Psoas muscle (tissue), 8 donors: ENCODE measurements around the gene FXYD7. TPM values are rescaled to one million over a fixed set of nuclear protein-coding genes. Genes with fewer than 3 reads are reported as not detected.

Experiments
- ATAC-seq, 4 donors: fragments of 200-7000 bp; cut with Tn5 transposase; one replicate each; pipeline ENCODE4 v1.9.1; 2020; ENCODE audit warnings: moderate library complexity in 3 of 4, mild to moderate bottlenecking in 2 of 4
- DNase-seq, 2 donors: peaks; one replicate each; pipeline ENCODE4 v3.0.0-alpha.2; 2020
- H3K27ac ChIP-seq: fragments of 200-600 bp; one replicate; pipeline ENCODE4 v1.8.0; 2022
- H3K27me3 ChIP-seq, 3 donors: fragments of 200-600 bp in 1 of 3; one replicate each; pipeline versions ENCODE4 v1.6.1 to v1.8.0; 2013 to 2022; ENCODE audit warnings: low read length in 2 of 3, mild to moderate bottlenecking in 2 of 3, moderate library complexity in 1 of 3; ENCODE audit not compliant: insufficient read depth in 3 of 3
- H3K36me3 ChIP-seq, 2 donors: fragments of 200-600 bp in 1 of 2; one replicate each; pipeline versions ENCODE4 v1.6.1 to v1.8.0; 2013 to 2022; ENCODE audit warnings: low read depth in 1 of 2, mild to moderate bottlenecking in 1 of 2, moderate library complexity in 1 of 2; ENCODE audit not compliant: insufficient read depth in 1 of 2
- H3K4me1 ChIP-seq: fragments of 200-600 bp; one replicate; pipeline ENCODE4 v1.8.0; 2022
- H3K4me3 ChIP-seq: fragments of 200-600 bp; one replicate; pipeline ENCODE4 v1.8.0; 2022; ENCODE audit warnings: mild to moderate bottlenecking
- H3K9me3 ChIP-seq: fragments of 200-600 bp; one replicate; pipeline ENCODE4 v1.8.0; 2022
- WGBS, 3 donors: extraction: QIAGEN DNeasy Blood & Tissue Kit; methylation state at CpG; one replicate each; pipeline versions ENCODE4 v1.1.6 to v1.1.7; 2013; 5-methylcytosine and 5-hydroxymethylcytosine counted together
- intact Hi-C, 2 donors: fragments of 100-400 bp; cut with DNase I; formaldehyde crosslinking; loops; one replicate each; pipeline versions ENCODE4 v1.11.0 to v1.14.2; 2022
- polyA plus RNA-seq, 3 donors: library from polyadenylated mRNA; stranded (reverse); fragments of 200-250 nt; gene quantifications; one replicate each; pipeline ENCODE4 v1.2.3, GENCODE V29; 2013
- total RNA-seq, 4 donors: library from RNA; stranded (reverse); fragmentation: NEBNext Ultra II Directional in 2 of 4; extraction: Animal tissue kit (Norgen Biotek cat#: 25700) in 2 of 4; gene quantifications; one replicate each; pipeline versions ENCODE4 v1.2.1 to v1.2.4, GENCODE V29; 2021 to 2023
- TF ChIP-seq, protein P1 (sequence below): fragments of 200-600 bp; IDR thresholded peaks from one replicate; pipeline ENCODE4 v1.8.0; 2022; ENCODE audit warnings: antibody characterized with exemption
- donor health status: healthy with polysubstance abuse.
- donor health status: DM: no; HTN: no; CAD: no; lungs with moderate emphysema.
- donor health status: Bipolar disorder and iron deficiency.
- donor health status: healthy.
- donor health status: DM: yes; HTN: yes; CAD: no.
- donor health status: DM: no; HTN: no; CAD: no.
- donor health status: DM: no; HTN: no; CAD: no.
- donor health status: DM: yes; HTN: yes; CAD: no.

FXYD7 gene
- total and polyA plus RNA-seq, 7 donors, result 0.13 to 0.65 (median 0.57) TPM; not detected in 3

GRCh38 chr19:35141837-35142605, 1.0 kb upstream of the FXYD7 start:
- intact Hi-C loops, result loop anchor here (5.0 to 10.0 kb wide), 3 partner anchors 123 to 170 kb away; partner anchors contain the start of gene USF2 (in 2 of the 2)
- TF ChIP-seq, protein P1, sequence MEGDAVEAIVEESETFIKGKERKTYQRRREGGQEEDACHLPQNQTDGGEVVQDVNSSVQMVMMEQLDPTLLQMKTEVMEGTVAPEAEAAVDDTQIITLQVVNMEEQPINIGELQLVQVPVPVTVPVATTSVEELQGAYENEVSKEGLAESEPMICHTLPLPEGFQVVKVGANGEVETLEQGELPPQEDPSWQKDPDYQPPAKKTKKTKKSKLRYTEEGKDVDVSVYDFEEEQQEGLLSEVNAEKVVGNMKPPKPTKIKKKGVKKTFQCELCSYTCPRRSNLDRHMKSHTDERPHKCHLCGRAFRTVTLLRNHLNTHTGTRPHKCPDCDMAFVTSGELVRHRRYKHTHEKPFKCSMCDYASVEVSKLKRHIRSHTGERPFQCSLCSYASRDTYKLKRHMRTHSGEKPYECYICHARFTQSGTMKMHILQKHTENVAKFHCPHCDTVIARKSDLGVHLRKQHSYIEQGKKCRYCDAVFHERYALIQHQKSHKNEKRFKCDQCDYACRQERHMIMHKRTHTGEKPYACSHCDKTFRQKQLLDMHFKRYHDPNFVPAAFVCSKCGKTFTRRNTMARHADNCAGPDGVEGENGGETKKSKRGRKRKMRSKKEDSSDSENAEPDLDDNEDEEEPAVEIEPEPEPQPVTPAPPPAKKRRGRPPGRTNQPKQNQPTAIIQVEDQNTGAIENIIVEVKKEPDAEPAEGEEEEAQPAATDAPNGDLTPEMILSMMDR, result no peak
- Histone ChIP-seq H3K4me1 (peaks cover 21% of the 10 kb centered on the region), H3K27ac (no peak overlapping the region), H3K36me3 (peaks cover 0 to 16% of the 10 kb centered on the region in 2 donors), H3K27me3 (no peaks in the 10 kb centered on the region), H3K4me3 (peak overlapping the region; percentile 30), H3K9me3 (no peaks in the 10 kb centered on the region)
- ATAC-seq (no peak), DNase-seq (peak in 1 of 2 donors; percentile 64)
- WGBS, 3 donors, result 56 to 59% (median 59%) methylated on average over 21 of the region's 21 CpGs

GRCh38 chr19:35142606-35143230, 337 bp upstream of the FXYD7 start:
- intact Hi-C loops, result loop anchor here (5.0 to 10.0 kb wide), 3 partner anchors 122 to 170 kb away; partner anchors contain the start of gene USF2 (in 2 of the 2)
- DNase-seq, result peak in 1 of 2 donors; percentile 72
- H3K9me3 ChIP-seq, result no peaks in the 10 kb centered on the region
- peaks cover 0 to 16% of the 10 kb centered on the region in 2 donors for H3K36me3 ChIP-seq
- no peak for ATAC-seq
- H3K4me1 ChIP-seq, result peaks cover 20% of the 10 kb centered on the region
- TF ChIP-seq, protein P1, result peak; percentile 35
- no peak overlapping the region for H3K27ac ChIP-seq
- no peaks in the 10 kb centered on the region for H3K27me3 ChIP-seq
- WGBS, 3 donors, result 31 to 37% (median 32%) methylated on average over 23 to 45 of the region's 46 CpGs
- H3K4me3 ChIP-seq, result no peak overlapping the region

DNA sequence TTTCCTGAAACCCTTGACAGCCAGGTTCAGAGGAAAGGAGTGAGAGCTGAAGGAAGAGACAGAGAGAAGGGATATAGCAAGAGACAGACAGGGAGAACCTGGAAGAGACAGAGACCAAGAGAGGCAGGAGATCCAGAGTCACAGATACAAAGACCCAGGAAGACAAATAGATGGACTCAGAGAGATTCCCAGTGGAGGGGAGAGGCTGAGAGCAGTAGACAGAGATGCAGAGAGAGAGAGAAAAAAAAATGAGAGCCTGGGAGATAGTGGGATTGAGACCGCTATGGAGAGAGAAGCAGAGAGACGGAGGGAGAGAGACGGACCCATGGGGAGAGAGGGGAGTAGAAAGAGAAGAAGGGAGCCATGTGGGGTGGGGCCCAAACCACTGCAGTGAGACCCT, 763 bp downstream of the FXYD7 start:
- Histone ChIP-seq H3K9me3 (no peaks in the 10 kb centered on the region), H3K36me3 (peaks cover 0 to 16% of the 10 kb centered on the region in 2 donors), H3K4me1 (peaks cover 13% of the 10 kb centered on the region), H3K27me3 (no peaks in the 10 kb centered on the region), H3K4me3 (no peak overlapping the region), H3K27ac (no peak overlapping the region)
- ATAC-seq, result no peak
- 52 to 70% (median 65%) methylated on average over 3 of the region's 3 CpGs for WGBS, 3 donors
- TF ChIP-seq, protein P1, result no peak
- no peak for DNase-seq
- intact Hi-C loops, result loop anchor here (5.0 to 10.0 kb wide), 3 partner anchors 121 to 172 kb away; partner anchors contain the start of gene USF2 (in 2 of the 2)

- H3K9me3 ChIP-seq, result no peaks in the 10 kb centered on the region
- TF ChIP-seq, protein P1, result no peak
- ATAC-seq (no peak), DNase-seq (no peak)
- H3K27me3 ChIP-seq, result no peaks in the 10 kb centered on the region
- WGBS, 3 donors, result 53 to 63% (median 58%) methylated on average over 5 to 6 of the region's 6 CpGs
- H3K36me3 ChIP-seq, result peaks cover 0 to 16% of the 10 kb centered on the region in 2 donors
- intact Hi-C loops, result loop anchor here (5.0 to 10.0 kb wide), 3 partner anchors 121 to 172 kb away; partner anchors contain the start of gene USF2 (in 2 of the 2)
- H3K4me1 ChIP-seq, result peaks cover 13% of the 10 kb centered on the region
- no peak overlapping the region for H3K4me3 ChIP-seq
- H3K27ac ChIP-seq, result no peak overlapping the region
Measured at GRCh38 chr19:35144259-35144599, 1.2 kb downstream of the FXYD7 start.
